NCI-H524 (cell line): ENCODE measurements around the gene RGS6.
"Not testable (repeated sequence)": the region's sequence is repeated elsewhere in the genome, so short reads cannot be mapped to it uniquely, and the experiment has no call there.

Experiments used
- DNase-seq, 2 experiments: peaks; one replicate each; lab custom pipeline; 2025; lab: John Stamatoyannopoulos, UW

RGS6 gene

GRCh38 chr14:72454388-72455160 lies 522.3 kb downstream of the RGS6 start:
- no peak for DNase-seq

GRCh38 chr14:72457641-72458040 lies 525.4 kb downstream of the RGS6 start:
- no peak for DNase-seq

DNA sequence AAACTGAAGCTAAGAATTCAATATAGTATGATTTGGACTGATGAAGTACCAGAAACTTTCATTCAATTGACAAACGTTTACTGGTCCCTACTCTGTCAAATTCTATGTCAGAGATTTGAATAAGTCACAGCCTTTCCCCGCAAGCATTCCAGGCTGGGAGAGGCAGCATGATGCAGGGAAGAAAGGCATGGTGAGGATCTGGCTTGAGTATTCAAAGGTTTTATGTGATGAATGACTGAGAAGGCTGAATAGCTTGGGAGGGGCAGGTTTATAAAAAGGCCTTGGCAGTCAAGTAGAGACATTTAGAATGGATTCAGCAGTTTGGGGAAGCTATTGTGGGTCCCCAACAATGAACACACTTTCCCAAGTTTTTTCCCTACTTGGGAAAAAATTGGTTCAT lies 529.8 kb downstream of the RGS6 start:
- DNase-seq: no peak

DNA sequence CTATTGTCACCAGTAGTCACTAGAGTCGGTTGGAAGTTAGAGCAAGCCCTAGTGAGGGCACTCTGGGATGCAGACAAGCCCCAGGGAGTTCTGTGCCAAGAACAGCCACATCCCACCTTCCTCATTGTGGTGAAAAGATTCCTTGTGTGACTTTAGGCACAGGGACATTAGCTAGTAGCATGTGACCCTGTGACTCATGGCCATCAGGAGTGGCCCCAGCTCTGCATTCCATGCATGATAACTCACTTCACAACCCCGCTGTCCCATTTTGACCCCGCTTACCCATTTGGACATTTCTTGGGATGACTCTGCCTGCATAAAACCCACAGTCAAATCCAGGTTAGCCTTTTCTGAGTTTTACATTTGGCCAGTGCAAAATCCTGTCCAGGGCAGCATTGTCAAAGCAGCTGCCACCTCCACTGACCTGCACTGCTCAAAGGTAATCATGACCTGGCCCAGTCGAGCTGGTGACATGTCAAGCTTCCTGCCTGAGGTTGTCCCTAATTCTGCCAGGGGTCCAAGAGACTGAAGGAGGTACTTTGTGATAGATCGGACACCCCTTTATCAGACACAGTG lies 531.1 kb downstream of the RGS6 start:
- DNase-seq: no peak

DNA sequence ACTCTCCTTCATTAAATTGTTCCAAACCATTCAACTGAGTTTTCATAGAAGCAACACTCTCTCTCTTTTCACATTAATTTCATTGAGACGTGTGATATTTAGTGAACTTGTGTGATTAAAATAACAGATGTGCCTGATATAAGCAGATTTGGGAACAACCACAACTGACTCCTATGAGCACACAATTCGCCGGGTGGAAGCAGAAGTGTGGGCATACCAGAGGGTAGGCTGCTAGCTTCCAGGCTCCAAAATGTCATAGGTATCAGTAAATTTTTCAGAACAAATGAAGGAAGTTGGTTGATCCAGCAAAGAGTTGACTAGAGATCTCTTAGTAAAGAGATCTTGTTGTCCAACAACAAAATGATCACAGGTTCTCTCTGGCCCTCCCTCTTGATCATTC lies 532.0 kb downstream of the RGS6 start:
- DNase-seq: no peak

- DNase-seq: no peak
These were observed 534.1 kb downstream of the RGS6 start for GRCh38 chr14:72466325-72466724.

DNA sequence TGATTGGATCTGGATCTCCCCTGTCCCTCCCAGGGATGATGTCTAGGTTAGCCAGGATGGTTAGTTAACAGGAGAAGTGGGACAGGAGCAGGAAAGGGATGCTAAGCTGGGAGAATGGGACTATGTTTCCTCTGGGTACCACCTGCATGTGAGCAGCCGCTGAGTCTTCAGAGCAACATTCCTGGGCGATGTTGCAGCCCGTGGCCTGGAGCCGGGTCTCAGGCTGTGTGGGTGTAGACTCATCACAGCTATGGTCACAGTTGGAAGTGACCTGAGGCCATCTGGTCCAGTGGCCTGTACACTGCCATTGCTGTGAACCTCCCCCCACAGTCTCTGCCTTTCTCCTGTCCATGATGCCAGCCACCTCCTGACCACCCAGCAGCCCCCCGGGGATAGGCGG lies 539.1 kb downstream of the RGS6 start:
- DNase-seq: no peak

DNA sequence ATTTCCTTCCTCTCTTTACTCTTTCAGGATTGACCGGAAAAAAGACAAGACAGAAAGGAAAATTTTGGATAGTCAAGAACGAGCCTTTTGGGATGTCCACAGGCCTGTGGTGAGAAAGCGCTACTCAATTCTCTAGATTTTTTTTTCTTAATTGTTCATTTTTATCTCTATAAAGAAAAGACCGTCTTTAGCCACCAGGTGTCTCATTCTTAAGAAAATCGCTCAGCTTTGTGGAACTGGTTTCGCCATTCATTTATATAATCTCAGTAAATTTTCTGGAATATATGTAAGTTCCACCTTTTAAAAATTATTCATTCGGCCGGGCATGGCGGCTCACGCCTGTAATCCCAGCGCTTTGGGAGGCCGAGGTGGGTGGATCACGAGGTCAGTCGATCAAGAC lies 540.6 kb downstream of the RGS6 start:
- no peak for DNase-seq

DNA sequence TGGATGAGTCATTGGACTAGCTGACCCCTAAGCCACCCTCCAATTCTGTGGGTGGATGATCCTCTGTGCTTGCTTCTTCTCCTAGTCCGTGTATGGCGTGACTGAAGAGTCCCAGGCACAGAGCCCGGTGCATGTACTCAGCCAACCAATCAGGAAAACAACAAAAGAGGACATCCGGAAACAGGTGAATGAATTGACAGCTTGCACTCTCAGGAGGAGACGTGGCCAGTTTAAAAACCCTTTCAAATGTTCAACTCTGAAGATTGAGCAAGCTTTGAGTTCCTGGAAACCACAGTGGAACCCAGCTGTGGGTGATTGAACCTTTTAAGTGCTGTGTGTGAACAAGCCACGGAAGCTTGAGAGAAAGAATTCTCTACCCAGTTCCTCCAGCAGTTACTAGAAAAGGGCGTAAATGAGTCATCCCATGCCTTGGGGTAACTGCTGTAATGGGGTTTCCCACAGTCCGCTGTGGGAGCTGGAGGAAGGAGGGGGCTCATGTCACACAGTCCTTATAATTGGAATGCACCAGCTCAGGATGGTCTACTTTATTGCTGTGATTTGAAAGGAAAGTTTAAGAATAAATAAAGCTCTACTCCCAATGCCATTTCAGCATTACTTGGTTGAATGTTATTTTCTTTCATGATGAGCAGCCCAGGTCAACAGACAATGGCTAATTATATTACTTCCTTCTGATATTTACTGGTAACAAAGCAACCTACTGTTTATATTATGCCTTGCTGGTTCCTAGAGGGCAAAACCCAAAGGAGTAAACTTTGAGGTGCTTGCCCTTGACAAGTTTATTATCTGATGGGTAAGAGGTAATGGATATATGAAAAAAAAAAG lies 544.6 kb downstream of the RGS6 start:
- no peak for DNase-seq

DNA sequence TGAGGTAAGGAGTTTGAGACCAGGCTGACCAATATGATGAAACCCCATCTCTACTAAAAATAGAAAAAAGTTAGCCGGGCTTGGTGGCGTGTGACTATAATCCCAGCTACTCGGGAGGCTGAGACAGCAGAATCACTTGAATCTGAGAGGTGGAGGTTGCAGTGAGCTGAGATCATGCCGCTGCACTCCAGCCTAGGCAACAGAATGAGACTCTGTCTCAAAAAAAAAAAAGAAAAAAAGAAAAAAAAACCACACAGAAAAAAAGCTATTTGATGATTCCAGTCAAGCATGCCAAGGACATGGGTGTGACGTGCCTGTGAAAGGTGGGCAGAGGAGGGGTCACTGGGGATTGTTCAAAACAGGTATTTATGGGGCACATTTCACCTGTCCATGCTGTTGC lies 545.3 kb downstream of the RGS6 start:
- not testable (repeated sequence) for DNase-seq

DNA sequence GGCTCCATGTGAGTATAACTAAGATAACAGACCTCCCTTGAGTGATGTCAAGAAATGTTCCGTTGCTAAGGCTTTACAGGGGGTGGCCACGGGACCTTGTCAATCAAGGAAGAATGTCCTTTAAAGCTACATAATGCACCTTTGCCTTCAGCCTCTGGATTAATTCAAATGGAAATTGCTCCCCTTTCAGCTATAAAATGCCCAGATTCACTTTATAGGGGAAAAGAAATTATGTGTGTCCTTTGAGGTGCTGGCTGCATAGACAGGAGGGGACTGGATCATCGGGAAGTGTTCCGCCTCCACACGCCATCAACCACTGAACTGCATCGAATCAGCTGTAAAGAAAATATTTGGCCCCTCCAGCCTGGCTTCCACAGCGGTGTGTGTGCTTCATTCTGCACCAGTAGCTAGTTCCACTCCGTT lies 546.3 kb downstream of the RGS6 start:
- DNase-seq: no peak

- peak; percentile 12 to 14 for DNase-seq
These were observed 547.3 kb downstream of the RGS6 start for GRCh38 chr14:72479461-72479931.

DNA sequence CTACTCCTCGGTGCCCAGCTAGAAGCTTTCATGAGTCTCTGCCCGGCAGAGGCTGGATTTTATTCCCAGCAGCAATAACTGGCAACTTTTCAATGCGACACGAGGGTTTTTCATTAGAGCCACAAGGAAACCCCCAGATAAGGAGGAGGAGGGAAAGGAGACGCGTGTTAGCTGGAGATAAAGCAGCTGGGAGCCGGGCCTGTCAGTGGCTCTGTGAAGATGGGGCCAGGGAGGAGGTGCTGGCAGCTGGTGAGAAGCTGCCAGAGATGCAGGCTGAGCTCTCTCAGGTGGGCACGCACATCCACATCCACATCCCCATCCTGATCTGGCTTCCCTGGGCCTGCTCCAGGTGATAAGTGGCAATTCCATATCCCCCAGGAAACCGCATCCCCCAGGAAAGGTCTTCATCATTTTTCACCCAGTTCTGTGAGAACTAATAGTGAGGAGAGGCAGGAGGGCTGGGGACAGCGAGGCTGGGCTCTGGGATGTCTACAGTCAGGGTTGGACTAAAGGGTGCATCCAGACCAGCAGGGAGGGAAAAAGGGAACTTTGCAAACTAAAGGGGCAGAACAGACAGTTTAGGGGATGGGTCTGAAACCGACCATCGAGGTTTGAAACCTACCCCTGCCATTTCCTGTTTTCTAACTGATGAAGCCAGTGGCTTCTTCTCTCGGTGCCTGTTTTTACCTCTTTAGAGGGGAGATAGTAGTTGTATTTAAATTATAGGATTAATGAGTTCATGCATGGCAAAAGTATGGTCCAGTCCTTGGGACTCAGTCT lies 548.4 kb downstream of the RGS6 start:
- peak; percentile 7 to 53 for DNase-seq

DNA sequence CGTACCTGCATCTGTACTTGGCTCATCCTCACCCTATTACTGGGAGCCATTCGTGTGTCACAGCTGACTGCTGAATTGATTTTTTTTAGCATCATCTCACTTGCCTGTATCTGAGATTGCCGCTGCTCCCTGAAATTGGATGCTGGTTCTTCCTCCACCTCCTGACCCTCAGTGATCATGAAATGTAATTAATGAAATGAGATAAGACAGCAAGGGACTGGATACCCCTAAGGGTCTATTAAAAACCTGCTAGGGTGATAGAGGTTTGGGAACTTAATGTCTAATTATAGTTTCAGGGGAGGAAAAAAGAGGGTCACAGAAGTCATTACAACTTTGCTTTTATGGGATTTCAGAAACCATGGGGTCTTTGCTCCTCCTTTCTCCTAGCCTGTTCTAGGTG lies 551.1 kb downstream of the RGS6 start:
- DNase-seq: no peak

DNA sequence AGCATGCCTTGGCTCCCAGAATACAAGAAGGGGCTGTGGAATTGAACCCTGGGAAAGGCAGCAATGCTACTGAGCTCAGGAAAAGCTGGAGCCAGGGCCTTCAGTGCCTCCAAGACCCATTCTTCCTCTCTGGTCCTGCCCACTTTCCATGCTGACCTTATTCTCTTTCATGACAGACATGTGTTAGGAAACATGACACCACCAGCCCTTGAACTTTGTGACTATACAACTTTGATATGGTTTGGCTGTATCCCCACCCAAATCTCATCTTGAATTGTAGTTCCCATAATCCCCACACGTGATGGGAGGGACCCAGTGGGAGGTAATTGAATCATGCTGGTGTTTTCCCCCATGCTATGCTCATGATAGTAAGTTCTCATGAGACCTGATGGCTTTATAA lies 553.5 kb downstream of the RGS6 start:
- no peak for DNase-seq

DNA sequence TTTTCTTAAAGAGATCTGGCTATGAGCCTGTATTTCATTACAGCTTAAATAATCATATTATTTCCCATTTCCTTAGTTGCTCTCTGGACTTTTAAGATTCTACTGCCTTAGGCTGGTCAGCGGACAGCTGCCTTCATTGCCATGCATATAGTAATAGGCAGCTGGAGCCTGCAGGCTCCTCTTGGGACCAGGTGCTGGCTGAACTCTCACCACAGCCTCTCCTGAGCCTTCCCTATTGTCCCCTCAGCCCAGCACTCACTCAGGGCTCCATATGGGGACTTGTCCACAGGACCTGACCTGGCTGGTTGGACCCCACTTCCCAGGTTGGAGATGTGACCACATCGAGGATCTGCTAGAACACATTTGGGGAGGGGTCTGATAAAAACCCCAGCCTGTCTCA lies 556.3 kb downstream of the RGS6 start:
- no peak for DNase-seq

DNA sequence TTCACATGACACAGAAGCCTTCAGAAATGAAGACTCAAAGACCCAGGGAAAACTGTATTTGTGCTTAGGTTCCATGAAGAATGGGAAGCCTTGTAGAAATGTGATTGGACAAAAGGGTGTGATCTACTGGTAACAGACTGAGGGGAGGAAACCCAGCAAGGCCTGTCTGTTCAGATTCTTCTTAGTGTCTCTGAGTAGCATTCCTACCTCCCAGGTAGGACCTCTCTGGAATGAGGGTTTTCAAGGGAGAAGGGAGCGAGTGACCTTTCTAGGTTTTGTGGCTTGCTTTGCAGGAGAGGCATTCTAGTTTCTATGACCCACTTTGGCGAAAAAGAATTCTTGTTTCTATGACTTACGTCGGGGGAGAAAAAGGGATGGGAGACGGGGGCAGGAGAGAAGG lies 560.0 kb downstream of the RGS6 start:
- DNase-seq: no peak

- DNase-seq: no peak
These were observed 563.4 kb downstream of the RGS6 start for GRCh38 chr14:72495668-72496067.

- no peak for DNase-seq
These were observed 566.4 kb downstream of the RGS6 start for GRCh38 chr14:72498646-72499045.

GRCh38 chr14:72499746-72500145 lies 567.5 kb downstream of the RGS6 start:
- no peak for DNase-seq

DNA sequence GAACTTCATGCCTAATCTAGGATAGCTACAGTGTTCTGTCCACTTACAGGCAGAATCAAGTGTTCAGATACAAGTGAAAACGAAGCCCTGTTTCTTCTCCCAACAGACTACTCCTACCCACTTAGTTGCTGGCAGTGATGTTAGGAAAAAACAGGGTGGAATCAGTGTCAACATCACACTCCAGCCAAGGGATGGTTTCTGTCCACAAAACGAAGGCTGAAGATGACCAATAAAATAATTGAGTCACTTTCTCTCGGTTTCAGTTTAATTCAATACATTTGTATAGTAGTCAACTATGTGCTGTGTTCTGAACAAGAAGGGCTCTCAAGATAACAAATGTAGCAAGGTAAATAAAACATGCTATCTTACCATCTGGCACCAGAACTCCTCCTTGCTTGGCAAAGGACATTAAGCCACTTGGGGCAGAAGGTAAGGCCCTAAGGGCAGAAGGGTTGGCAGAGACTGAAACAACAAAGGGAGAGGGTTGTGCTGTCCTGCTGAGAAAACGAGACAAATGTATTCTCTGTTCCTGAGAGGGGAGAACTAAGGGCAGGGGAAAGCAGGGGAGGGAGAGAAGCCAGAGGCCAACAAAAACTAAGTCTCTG lies 568.1 kb downstream of the RGS6 start:
- peak; percentile 17 to 67 for DNase-seq

DNA sequence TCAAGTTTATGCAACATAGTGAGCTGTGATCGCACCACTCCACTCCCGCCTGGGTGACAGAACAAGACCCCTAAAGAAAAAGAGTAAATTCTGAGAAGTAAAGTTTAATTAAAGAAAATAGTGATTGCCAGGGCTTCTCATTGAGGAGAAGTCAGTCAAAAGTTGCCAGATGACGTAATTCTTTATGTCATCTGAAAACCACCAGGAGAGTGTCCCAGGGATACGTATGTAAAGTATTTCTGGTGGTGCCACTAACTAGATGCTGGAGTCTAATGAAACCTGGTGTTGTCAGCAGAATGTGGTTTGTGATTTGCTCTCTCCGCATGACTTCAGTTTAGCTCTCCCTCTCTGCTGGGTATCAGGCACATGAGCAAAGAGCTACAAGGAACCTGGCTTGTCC lies 569.2 kb downstream of the RGS6 start:
- no peak for DNase-seq
